Trophoblast cell (in vitro differentiated cells and primary cell): ENCODE data around the gene YES1.

Source experiments
- DNase-seq, 2 donors: peaks; one replicate each; pipeline ENCODE4 v3.0.0-alpha.2; 2016
- H2AFZ ChIP-seq: 2 replicates; pipeline ENCODE4 v1.6.1; 2013; ENCODE audit warnings: low read length, moderate library complexity, mild to moderate bottlenecking; ENCODE audit not compliant: insufficient read depth, poor library complexity
- H2AK5ac ChIP-seq: 2 replicates; pipeline ENCODE4 v1.6.1; 2013; ENCODE audit warnings: mild to moderate bottlenecking, low read length
- H2BK120ac ChIP-seq: 2 replicates; pipeline ENCODE4 v1.6.1; 2013; ENCODE audit warnings: low read length, mild to moderate bottlenecking, moderate library complexity; ENCODE audit not compliant: insufficient read depth, poor library complexity
- H2BK12ac ChIP-seq: 2 replicates; pipeline ENCODE4 v1.6.1; 2013; ENCODE audit warnings: mild to moderate bottlenecking, low read length, moderate library complexity
- H2BK5ac ChIP-seq: 2 replicates; pipeline ENCODE4 v1.6.1; 2013; ENCODE audit warnings: low read length, low read depth, moderate library complexity, mild to moderate bottlenecking; ENCODE audit not compliant: poor library complexity
- H3K14ac ChIP-seq: 2 replicates; pipeline ENCODE4 v1.6.1; 2013; ENCODE audit warnings: mild to moderate bottlenecking, low read length
- H3K18ac ChIP-seq: 2 replicates; pipeline ENCODE4 v1.6.1; 2013; ENCODE audit warnings: mild to moderate bottlenecking, low read length
- H3K23ac ChIP-seq: 2 replicates; pipeline ENCODE4 v1.6.1; 2013; ENCODE audit warnings: low read length
- H3K27ac ChIP-seq: 2 replicates; pipeline ENCODE4 v1.5.1; 2013; ENCODE audit warnings: low read depth, mild to moderate bottlenecking, inconsistent platforms, low read length, moderate library complexity
- H3K27me3 ChIP-seq: 2 replicates; pipeline ENCODE4 v1.6.1; 2013; ENCODE audit warnings: inconsistent platforms, mild to moderate bottlenecking, low read length, moderate library complexity; ENCODE audit not compliant: insufficient read depth
- H3K36me3 ChIP-seq, 2 experiments: 1 replicate in 1 of 2; 2 replicates in 1 of 2; pipeline ENCODE4 v1.6.1; 2013; ENCODE audit warnings: low read length in 2 of 2, mild to moderate bottlenecking in 2 of 2, moderate library complexity in 1 of 2; ENCODE audit not compliant: insufficient read depth in 2 of 2, control insufficient read depth in 1 of 2
- H3K4ac ChIP-seq: 2 replicates; pipeline ENCODE4 v1.6.1; 2013; ENCODE audit warnings: low read depth, mild to moderate bottlenecking, low read length, moderate library complexity
- H3K4me1 ChIP-seq, 2 experiments: 1 replicate in 1 of 2; 2 replicates in 1 of 2; pipeline ENCODE4 v1.6.1; 2013; ENCODE audit warnings: low read length in 2 of 2, mild to moderate bottlenecking in 2 of 2, moderate library complexity in 1 of 2; ENCODE audit not compliant: insufficient read depth in 2 of 2, control insufficient read depth in 1 of 2
- H3K4me2 ChIP-seq: 2 replicates; pipeline ENCODE4 v1.6.1; 2013; ENCODE audit warnings: inconsistent platforms, mild to moderate bottlenecking, low read length, moderate library complexity
- H3K4me3 ChIP-seq: 2 replicates; pipeline ENCODE4 v1.5.1; 2013; ENCODE audit warnings: mild to moderate bottlenecking, low read depth, low read length, inconsistent platforms
- H3K79me1 ChIP-seq: one replicate; pipeline ENCODE4 v1.6.1; 2013; ENCODE audit warnings: low read length
- H3K79me2 ChIP-seq: 2 replicates; pipeline ENCODE4 v1.6.1; 2013; ENCODE audit warnings: low read length, mild to moderate bottlenecking; ENCODE audit not compliant: control insufficient read depth, insufficient read depth, poor library complexity
- H3K9ac ChIP-seq: 2 replicates; pipeline ENCODE4 v1.6.1; 2013; ENCODE audit warnings: mild to moderate bottlenecking, low read length
- H3K9me3 ChIP-seq: 2 replicates; pipeline ENCODE4 v1.6.1; 2013; ENCODE audit warnings: low read depth, mild to moderate bottlenecking, control low read depth, inconsistent platforms, low read length; ENCODE audit not compliant: insufficient read depth
- H4K12ac ChIP-seq: 2 replicates; pipeline ENCODE4 v1.6.1; 2013; ENCODE audit warnings: low read depth, mild to moderate bottlenecking, low read length, moderate library complexity
- H4K8ac ChIP-seq: 2 replicates; pipeline ENCODE4 v1.6.1; 2013; ENCODE audit warnings: low read depth, mild to moderate bottlenecking, low read length, moderate library complexity
- H4K91ac ChIP-seq: one replicate; pipeline ENCODE4 v1.6.1; 2013; ENCODE audit warnings: low read depth, mild to moderate bottlenecking, low read length, moderate library complexity
- WGBS: extraction: QIAGEN DNeasy Blood & Tissue Kit; methylation state at CpG from one replicate; pipeline ENCODE4 v1.1.7; 2013; ENCODE audit warnings: missing lambda C conversion rate; ENCODE audit not compliant: insufficient read length, insufficient coverage; ENCODE audit errors: extremely low coverage; 5-methylcytosine and 5-hydroxymethylcytosine counted together

YES1 gene

GRCh38 chr18:808086-808485 lies 4.0 kb downstream of the YES1 start:
- Histone ChIP-seq H3K4me3 (no peak overlapping the region), H2BK5ac (no peak overlapping the region), H2BK12ac (no peak overlapping the region), H2BK120ac (no peak overlapping the region), H3K4me2 (no peak overlapping the region), H3K79me1 (peaks cover 17% of the 10 kb centered on the region), H3K14ac (no peak overlapping the region), H4K91ac (no peak overlapping the region), H4K8ac (no peak overlapping the region), H4K12ac (no peak overlapping the region), H3K4ac (no peak overlapping the region), H3K23ac (no peak overlapping the region), H3K36me3 (no peaks in the 10 kb centered on the region), H3K9ac (no peak overlapping the region), H3K79me2 (peaks cover 18% of the 10 kb centered on the region), H3K27me3 (no peaks in the 10 kb centered on the region), H2AK5ac (no peak overlapping the region), H3K27ac (no peak overlapping the region), H2AFZ (no peak overlapping the region), H3K9me3 (no peaks in the 10 kb centered on the region), H3K18ac (no peak overlapping the region), H3K4me1 (peaks cover 2 to 6% of the 10 kb centered on the region in 2 experiments)
- no peak for DNase-seq
- WGBS = no CpG with 5 or more reads among the region's 5 CpGs

- Histone ChIP-seq H2BK5ac (no peak overlapping the region), H3K4me2 (no peak overlapping the region)
Observed at GRCh38 chr18:805755-806110, 6.3 kb downstream of the YES1 start.

GRCh38 chr18:805008-805754 lies 6.9 kb downstream of the YES1 start:
- Histone ChIP-seq H4K12ac (no peak overlapping the region), H3K4me1 (peaks cover 0 to 4% of the 10 kb centered on the region in 2 experiments), H3K27me3 (no peaks in the 10 kb centered on the region), H4K91ac (no peak overlapping the region), H3K18ac (no peak overlapping the region), H3K36me3 (no peaks in the 10 kb centered on the region), H3K4me2 (no peak overlapping the region), H2AFZ (no peak overlapping the region), H2BK5ac (no peak overlapping the region), H3K4ac (no peak overlapping the region), H3K79me1 (no peaks in the 10 kb centered on the region), H2BK12ac (no peak overlapping the region), H3K9me3 (no peaks in the 10 kb centered on the region), H4K8ac (no peak overlapping the region), H3K9ac (no peak overlapping the region), H3K23ac (no peak overlapping the region), H3K27ac (no peak overlapping the region), H2AK5ac (no peak overlapping the region), H2BK120ac (no peak overlapping the region), H3K79me2 (peaks cover 10% of the 10 kb centered on the region), H3K14ac (no peak overlapping the region), H3K4me3 (no peak overlapping the region)
- no CpG with 5 or more reads among the region's 5 CpGs for WGBS
- DNase-seq = no peak

More at GRCh38 chr18:805755-806110, 6.3 kb downstream of the YES1 start:
- H3K23ac ChIP-seq = no peak overlapping the region
- H4K12ac ChIP-seq = no peak overlapping the region
- no CpG with 5 or more reads among the region's 2 CpGs for WGBS
- no peak overlapping the region for H4K8ac ChIP-seq
- H3K9me3 ChIP-seq = no peaks in the 10 kb centered on the region
- H2BK120ac ChIP-seq = no peak overlapping the region
- no peaks in the 10 kb centered on the region for H3K36me3 ChIP-seq
- no peak overlapping the region for H3K14ac ChIP-seq
- H2BK12ac ChIP-seq = no peak overlapping the region
- H3K79me2 ChIP-seq = peaks cover 10% of the 10 kb centered on the region
- peak overlapping the region; percentile 79 for H3K4ac ChIP-seq
- H2AK5ac ChIP-seq = no peak overlapping the region
- no peak for DNase-seq
- no peaks in the 10 kb centered on the region for H3K79me1 ChIP-seq
- peaks cover 0 to 4% of the 10 kb centered on the region in 2 experiments for H3K4me1 ChIP-seq
- no peak overlapping the region for H4K91ac ChIP-seq
- no peak overlapping the region for H3K4me3 ChIP-seq
- no peak overlapping the region for H3K27ac ChIP-seq
- H2AFZ ChIP-seq = no peak overlapping the region
- H3K9ac ChIP-seq = no peak overlapping the region
- no peak overlapping the region for H3K18ac ChIP-seq
- H3K27me3 ChIP-seq = no peaks in the 10 kb centered on the region

- WGBS = no CpG with 5 or more reads among the region's 3 CpGs
- H4K12ac ChIP-seq = no peak overlapping the region
- H2BK12ac ChIP-seq = no peak overlapping the region
- peaks cover 1% of the 10 kb centered on the region for H3K79me2 ChIP-seq
- H3K36me3 ChIP-seq = no peaks in the 10 kb centered on the region
- no peak overlapping the region for H3K18ac ChIP-seq
- DNase-seq = no peak
- H3K4ac ChIP-seq = no peak overlapping the region
- no peak overlapping the region for H3K23ac ChIP-seq
- no peak overlapping the region for H3K4me2 ChIP-seq
- H2BK5ac ChIP-seq = no peak overlapping the region
- no peak overlapping the region for H3K9ac ChIP-seq
- no peak overlapping the region for H3K4me3 ChIP-seq
- H3K79me1 ChIP-seq = no peaks in the 10 kb centered on the region
- H2AFZ ChIP-seq = no peak overlapping the region
- no peak overlapping the region for H3K27ac ChIP-seq
- H3K27me3 ChIP-seq = no peaks in the 10 kb centered on the region
- no peak overlapping the region for H4K8ac ChIP-seq
- H2BK120ac ChIP-seq = no peak overlapping the region
- no peaks in the 10 kb centered on the region for H3K9me3 ChIP-seq
- no peak overlapping the region for H4K91ac ChIP-seq
- no peak overlapping the region for H2AK5ac ChIP-seq
- no peak overlapping the region for H3K14ac ChIP-seq
- no peaks in the 10 kb centered on the region for H3K4me1 ChIP-seq
Observed at GRCh38 chr18:801137-801536, 10.9 kb downstream of the YES1 start.
